ENCODE measurements around the gene DHRS7B. TPM values are rescaled to one million over a fixed set of nuclear protein-coding genes. Genes with fewer than 3 reads are reported as not detected.

DHRS7B gene
- total and polyA plus RNA-seq, 9 of the 15 experiments (the other 6 are each of a cell fraction or from before 2014, with no cell fraction given), result 8.0 to 30.7 (median 14.8) TPM

- Histone ChIP-seq H3K9me1 (ENCODE audit: control insufficient read depth, insufficient read depth, low read length) (no peaks in the 10 kb centered on the region), H4K20me1 (replicated peaks; ENCODE audit: control insufficient read depth, insufficient read depth, low read length) (no peaks in the 10 kb centered on the region), H3K79me2 (ENCODE audit: control insufficient read depth, insufficient read depth, low read length) (no peaks in the 10 kb centered on the region), H3K4me3 (no peak overlapping the region), H3K4me2 (ENCODE audit: insufficient read depth, low read length) (no peak overlapping the region), H3K9me3 (replicated peaks; ENCODE audit: control insufficient read depth, insufficient read depth, low read depth, low read length) (no peaks in the 10 kb centered on the region), H3K4me1 (replicated peaks in 1 of 2; ENCODE audit: control insufficient read depth in 2 of 2, insufficient read depth in 2 of 2, low read length in 2 of 2) (no peaks in the 10 kb centered on the region), H3K27ac (ENCODE audit: extremely low read depth, low read depth, low read length) (no peak overlapping the region), H3K36me3 (ENCODE audit: control insufficient read depth, insufficient read depth, low read length) (no peaks in the 10 kb centered on the region), H3K27me3 (ENCODE audit: control insufficient read depth in 2 of 2, insufficient read depth in 2 of 2, low read length in 2 of 2) (no peaks in the 10 kb centered on the region), H3K9ac (ENCODE audit: insufficient read depth in 1 of 2, low read depth in 2 of 2, low read length in 2 of 2) (no peak overlapping the region), H2AFZ (ENCODE audit: low read depth, low read length) (no peak overlapping the region)
- DNase-seq (ENCODE audit: extremely low read depth in 1 of 4, low spot score in 3 of 4) (peak in 1 of 4 experiments; percentile 11), ATAC-seq (no peak), FAIRE-seq (no peak)
- POLR2A ChIA-PET, result no interaction called here
- intact Hi-C loops (cut with micrococcal nuclease), result no loop called here
- in situ Hi-C loops (cut with MboI), result no loop called here
- 14% methylated on average over 4 of the region's 4 CpGs for WGBS (ENCODE audit: insufficient coverage, low coverage, missing lambda C conversion rate)
- no TSS peak for BruUV-seq (replicated peaks)
- CTCF ChIA-PET (ENCODE audit: low intra/inter-chr PET ratio), result no interaction called here
- TF ChIP-seq NCOA2 (IDR thresholded peaks at IDR 0.05; ENCODE audit: partially characterized antibody in 2 of 2) (no peak), NEUROD1 (IDR thresholded peaks at IDR 0.05; ENCODE audit: borderline replicate concordance, low read depth, low read length, partially characterized antibody) (no peak), ZNF586 (CRISPR knock-in tag; conservative IDR thresholded peaks at IDR 0.05) (no peak), HIVEP1 (CRISPR knock-in tag; IDR thresholded peaks at IDR 0.05) (no peak), FOS (IDR thresholded peaks at IDR 0.05; ENCODE audit: extremely low read depth, insufficient read length) (no peak), MBD1 (CRISPR knock-in tag; IDR thresholded peaks at IDR 0.05) (no peak), RFX1 (IDR thresholded peaks at IDR 0.05) (peak; percentile 17; the same call in 1 of the 2 replicates), PREB (CRISPR knock-in tag; IDR thresholded peaks at IDR 0.05) (no peak), NR2C2 (CRISPR knock-in tag; IDR thresholded peaks at IDR 0.05) (no peak), NR2C2 (tag; IDR thresholded peaks at IDR 0.05) (no peak), KDM5B (IDR thresholded peaks at IDR 0.05; ENCODE audit: insufficient replicate concordance, low read depth, low read length) (no peak), BRCA1 (IDR thresholded peaks at IDR 0.05) (no peak), BRCA1 (CRISPR knock-in tag; IDR thresholded peaks at IDR 0.05) (no peak), CTCF (IDR thresholded peaks at IDR 0.05 in 2 of 3, conservative IDR thresholded peaks at IDR 0.05 in 1 of 3; ENCODE audit: insufficient read depth in 2 of 3, low read depth in 1 of 3, low read length in 3 of 3) (peak in 1 of 3 experiments; percentile 15; a peak in 1 of 6 replicates), FOXK1 (CRISPR knock-in tag; IDR thresholded peaks at IDR 0.05; ENCODE audit: borderline replicate concordance) (no peak), PPARD (CRISPR knock-in tag; IDR thresholded peaks at IDR 0.05) (no peak), CREB3 (tag; conservative IDR thresholded peaks at IDR 0.05; ENCODE audit: low read depth) (no peak)
These were observed 35.7 kb upstream of the DHRS7B start for GRCh38 chr17:21090902-21091618.
